Keratinocyte (primary cell): ENCODE results near the gene CARM1. TPM values are rescaled to one million over a fixed set of nuclear protein-coding genes. Genes with fewer than 3 reads are reported as not detected.
"Not testable (repeated sequence)": the region's sequence is repeated elsewhere in the genome, so short reads cannot be mapped to it uniquely, and the experiment has no call there.

Source experiments
- DNase-seq: peaks from one replicate; pipeline ENCODE4 v3.0.0-alpha.2; 2011; ENCODE audit warnings: low read depth, missing footprints, low spot score
- FAIRE-seq: peaks from 2 replicates; lab custom pipeline; 2011; peaks lifted over from hg19 to GRCh38; lab: Jason Lieb, UNC
- H2AFZ ChIP-seq: 2 replicates; pipeline ENCODE4 v1.6.0; 2012; ENCODE audit warnings: low read length, control low read depth, inconsistent platforms; ENCODE audit not compliant: control insufficient read depth
- H3K27ac ChIP-seq: 2 replicates; pipeline ENCODE4 v1.5.1; 2011; ENCODE audit warnings: low read length; ENCODE audit not compliant: control insufficient read depth, insufficient read depth
- H3K27me3 ChIP-seq: 3 replicates; pipeline ENCODE4 v1.6.0; 2011; ENCODE audit warnings: low read length; ENCODE audit not compliant: control insufficient read depth, insufficient read depth; ENCODE audit errors: extremely low read depth
- H3K36me3 ChIP-seq, 2 experiments: 2 replicates in 1 of 2; 3 replicates in 1 of 2; pipeline ENCODE4 v1.5.1; 2011; ENCODE audit warnings: low read length in 2 of 2, mild to moderate bottlenecking in 1 of 2; ENCODE audit not compliant: control insufficient read depth in 2 of 2, insufficient read depth in 2 of 2; ENCODE audit errors: extremely low read depth in 1 of 2
- H3K4me1 ChIP-seq: 3 replicates; pipeline ENCODE4 v1.5.1; 2011; ENCODE audit warnings: low read length; ENCODE audit not compliant: control insufficient read depth, insufficient read depth; ENCODE audit errors: extremely low read depth
- H3K4me2 ChIP-seq: 3 replicates; pipeline ENCODE4 v1.6.0; 2011; ENCODE audit warnings: low read depth, low read length; ENCODE audit not compliant: control insufficient read depth, insufficient read depth; ENCODE audit errors: extremely low read depth
- H3K4me3 ChIP-seq, 3 experiments: fragments of 200-600 bp in 1 of 3; sonication (generic) in 1 of 3; 2 replicates in 2 of 3; 3 replicates in 1 of 3; pipeline ENCODE4 v1.5.1; 2011 to 2016; ENCODE audit warnings: low read length in 3 of 3, mild to moderate bottlenecking in 3 of 3, control low read depth in 2 of 3, inconsistent platforms in 1 of 3, low read depth in 1 of 3, mixed read lengths in 1 of 3, mixed run types in 1 of 3, moderate library complexity in 1 of 3; ENCODE audit not compliant: control insufficient read depth in 2 of 3, insufficient read depth in 2 of 3; ENCODE audit errors: extremely low read depth in 1 of 3
- H3K79me2 ChIP-seq: 2 replicates; pipeline ENCODE4 v1.6.0; 2012; ENCODE audit warnings: low read length; ENCODE audit not compliant: control insufficient read depth, insufficient read depth
- H3K9ac ChIP-seq: 3 replicates; pipeline ENCODE4 v1.6.0; 2011; ENCODE audit warnings: low read length; ENCODE audit not compliant: control insufficient read depth, insufficient read depth; ENCODE audit errors: extremely low read depth
- H3K9me1 ChIP-seq: 3 replicates; pipeline ENCODE4 v1.6.0; 2011; ENCODE audit warnings: low read length; ENCODE audit not compliant: control insufficient read depth, insufficient read depth; ENCODE audit errors: extremely low read depth
- H3K9me3 ChIP-seq: 2 replicates; pipeline ENCODE4 v1.5.1; 2012; ENCODE audit warnings: low read depth, low read length; ENCODE audit not compliant: control insufficient read depth
- H4K20me1 ChIP-seq: 3 replicates; pipeline ENCODE4 v1.6.0; 2011; ENCODE audit warnings: low read length; ENCODE audit not compliant: control insufficient read depth, insufficient read depth; ENCODE audit errors: extremely low read depth
- CTCF ChIP-seq, 3 experiments: IDR thresholded peaks in 1 of 3; conservative IDR thresholded peaks in 1 of 3; optimal IDR thresholded peaks in 1 of 3; 2 replicates in 2 of 3; 3 replicates in 1 of 3; pipeline versions ENCODE3 to v1.5.1; 2011; ENCODE audit warnings: low read length in 3 of 3, mild to moderate bottlenecking in 3 of 3, moderate library complexity in 2 of 3, control low read depth in 1 of 3, inconsistent platforms in 1 of 3; ENCODE audit not compliant: insufficient read depth in 2 of 3; ENCODE audit errors: extremely low read depth in 1 of 3
- EZH2 ChIP-seq: IDR thresholded peaks from one replicate; pipeline ENCODE4 v1.6.1; 2012; ENCODE audit warnings: inconsistent platforms, mild to moderate bottlenecking, low read length, moderate library complexity
- dilution Hi-C: fragments of 300-500 bp; cut with MboI; formaldehyde crosslinking; loops from one replicate; pipeline ENCODE4 v1.7.0; 2020; ENCODE audit warnings: low sequenced_read_pairs; ENCODE audit not compliant: extremely low pct_ligation_motif_present
- polyA plus RNA-seq, 5 experiments: library from polyadenylated mRNA; depleted of rRNA in 3 of 5; stranded (reverse) in 3 of 5; stranded (forward) in 1 of 5; unstranded in 1 of 5; fragments of >200 nt; gene quantifications; 1 replicate in 1 of 5; 2 replicates in 3 of 5; 3 replicates in 1 of 5; pipeline versions ENCODE4 v1.2.1 to v1.2.3, GENCODE V29; 2011 to 2012; ENCODE audit warnings: missing spikeins in 2 of 5, low read depth in 1 of 5, low replicate concordance in 1 of 5

The CARM1 gene
- polyA plus RNA-seq, 1 donor (not counting 4 experiments of a cell fraction or from before 2014, with no cell fraction given): 22.8 TPM

GRCh38 chr19:10952809-10953208, 81.5 kb downstream of the CARM1 start:
- DNase-seq (no peak), FAIRE-seq (peak; percentile 83)
- Histone ChIP-seq H3K79me2 (no peaks in the 10 kb centered on the region), H4K20me1 (no peaks in the 10 kb centered on the region), H3K36me3 (no peaks in the 10 kb centered on the region), H3K9ac (no peak overlapping the region), H3K4me2 (peak overlapping the region; percentile 44), H2AFZ (no peak overlapping the region), H3K27me3 (no peaks in the 10 kb centered on the region), H3K9me3 (no peaks in the 10 kb centered on the region), H3K9me1 (no peaks in the 10 kb centered on the region), H3K4me3 (no peak overlapping the region), H3K4me1 (peaks cover 28% of the 10 kb centered on the region), H3K27ac (peak overlapping the region; percentile 54)
- no peak for TF ChIP-seq EZH2
- TF ChIP-seq CTCF (optimal IDR thresholded peaks at IDR 0.05 in 1 of 3, IDR thresholded peaks at IDR 0.05 in 1 of 3, conservative IDR thresholded peaks at IDR 0.05 in 1 of 3; ENCODE audit: extremely low read depth in 1 of 3, insufficient read depth in 2 of 3, low read length in 3 of 3): no peak
- dilution Hi-C loops: no loop called here

DNA sequence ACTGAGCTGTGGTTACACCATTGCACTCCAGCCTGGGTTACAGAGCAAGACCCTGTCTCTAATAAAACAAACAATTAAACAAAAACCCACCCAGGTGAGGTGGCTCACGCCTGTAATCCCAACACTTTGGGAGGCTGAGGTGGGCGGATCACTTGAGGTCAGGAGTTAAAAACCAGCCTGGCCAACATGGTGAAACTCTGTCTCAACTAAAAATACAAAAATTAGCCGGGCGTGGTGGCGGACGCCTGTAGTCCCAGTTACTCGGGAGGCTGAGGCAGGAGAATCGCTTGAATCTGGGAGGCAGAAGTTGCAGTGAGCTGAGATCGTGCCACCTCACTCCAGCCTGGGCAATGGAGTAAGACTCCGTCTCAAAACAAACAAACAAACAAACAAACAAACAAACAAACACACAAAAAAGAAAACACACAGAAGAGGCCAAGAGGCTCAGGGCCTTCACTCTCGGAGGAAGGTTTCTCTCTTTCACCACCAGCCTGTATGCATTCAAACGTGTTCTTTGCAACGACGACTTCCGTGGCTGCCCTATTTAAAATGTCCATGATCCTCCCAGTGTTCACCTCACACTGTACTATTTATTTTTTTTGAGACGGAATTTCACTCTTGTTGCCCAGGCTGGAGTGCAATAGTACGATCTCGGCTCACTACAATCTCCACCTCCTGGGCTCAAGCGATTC, 88.1 kb downstream of the CARM1 start:
- dilution Hi-C loops, H4K20me1 ChIP-seq, H3K9me1 ChIP-seq, DNase-seq, H2AFZ ChIP-seq, H3K36me3 ChIP-seq, H3K9me3 ChIP-seq, FAIRE-seq, H3K27me3 ChIP-seq: not testable (repeated sequence)
- Histone ChIP-seq H3K4me1 (peaks cover 23% of the 10 kb centered on the region), H3K27ac (peak overlapping the region; percentile 76), H3K4me3 (peak overlapping the region in 1 of 3 experiments; percentile 82), H3K9ac (peak overlapping the region; percentile 92), H3K79me2 (peaks cover 34% of the 10 kb centered on the region), H3K4me2 (peak overlapping the region; percentile 90)
